GM23248 (cell line): ENCODE results near the gene DIP2C. TPM values are rescaled to one million over a fixed set of nuclear protein-coding genes. Genes with fewer than 3 reads are reported as not detected.

Experiments
- DNase-seq: peaks from one replicate; pipeline ENCODE4 v3.0.0-alpha.2; 2015
- H2AFZ ChIP-seq: fragments of 200-600 bp; sonication (generic); 2 replicates; pipeline ENCODE4 v1.6.1; 2016; ENCODE audit warnings: antibody characterized with exemption
- H3F3A ChIP-seq: fragments of 200-600 bp; sonication (generic); 2 replicates; pipeline ENCODE4 v1.6.1; 2016; ENCODE audit warnings: mild to moderate bottlenecking, antibody characterized with exemption, mixed run types; ENCODE audit not compliant: insufficient read depth
- H3K27ac ChIP-seq: fragments of 200-600 bp; sonication (generic); 2 replicates; pipeline ENCODE4 v1.5.1; 2016; ENCODE audit warnings: mild to moderate bottlenecking
- H3K27me3 ChIP-seq: fragments of 200-600 bp; sonication (generic); replicated peaks from 2 replicates; pipeline ENCODE4 v1.6.1; 2016; ENCODE audit warnings: mild to moderate bottlenecking; ENCODE audit not compliant: insufficient read depth
- H3K36me3 ChIP-seq: fragments of 200-600 bp; sonication (generic); 2 replicates; pipeline ENCODE4 v1.6.1; 2016; ENCODE audit warnings: low read depth, mild to moderate bottlenecking
- H3K4me1 ChIP-seq: fragments of 200-600 bp; sonication (generic); 2 replicates; pipeline ENCODE4 v1.6.1; 2016; ENCODE audit warnings: mild to moderate bottlenecking; ENCODE audit not compliant: insufficient read depth
- H3K4me2 ChIP-seq: fragments of 200-600 bp; sonication (generic); one replicate; pipeline ENCODE4 v1.6.1; 2016; ENCODE audit warnings: mild to moderate bottlenecking; ENCODE audit not compliant: unreplicated experiment
- H3K4me3 ChIP-seq: fragments of 200-600 bp; sonication (generic); 2 replicates; pipeline ENCODE4 v1.5.1; 2016; ENCODE audit warnings: mild to moderate bottlenecking
- H3K79me2 ChIP-seq: fragments of 200-600 bp; sonication (generic); 2 replicates; pipeline ENCODE4 v1.6.1; 2016; ENCODE audit warnings: mild to moderate bottlenecking; ENCODE audit not compliant: insufficient read depth
- H3K9ac ChIP-seq: fragments of 200-600 bp; sonication (generic); 2 replicates; pipeline ENCODE4 v1.6.1; 2016; ENCODE audit warnings: mild to moderate bottlenecking
- H3K9me2 ChIP-seq: fragments of 200-600 bp; sonication (generic); 2 replicates; pipeline ENCODE4 v1.6.1; 2016; ENCODE audit warnings: mixed run types, mild to moderate bottlenecking, moderate library complexity; ENCODE audit not compliant: insufficient read depth
- H3K9me3 ChIP-seq: fragments of 200-600 bp; sonication (generic); one replicate; pipeline ENCODE4 v1.6.1; 2017; ENCODE audit warnings: low read depth
- H4K20me1 ChIP-seq: fragments of 200-600 bp; sonication (generic); 2 replicates; pipeline ENCODE4 v1.6.0; 2016; ENCODE audit not compliant: insufficient read depth
- EZH2 ChIP-seq: fragments of 200-600 bp; sonication (generic); IDR thresholded peaks from 2 replicates; pipeline ENCODE4 v1.6.1; 2018; ENCODE audit warnings: antibody characterized with exemption, mild to moderate bottlenecking; ENCODE audit not compliant: insufficient read depth, poor library complexity, severe bottlenecking
- EZH2phosphoT487 ChIP-seq: fragments of 200-600 bp; sonication (generic); IDR thresholded peaks from 2 replicates; pipeline ENCODE4 v1.6.1; 2018; ENCODE audit warnings: antibody characterized with exemption, moderate library complexity, mild to moderate bottlenecking, low read depth; ENCODE audit not compliant: insufficient read depth
- WGBS, 2 experiments: methylation state at CpG; one replicate each; pipeline ENCODE4 v1.1.6; 2015 to 2017; ENCODE audit warnings: low lambda C conversion rate in 2 of 2, low coverage in 1 of 2; ENCODE audit errors: missing lambda C conversion rate in 2 of 2; 5-methylcytosine and 5-hydroxymethylcytosine counted together
- in situ Hi-C: fragments of 300-500 bp; cut with MboI; formaldehyde crosslinking; loops from 2 replicates; pipeline ENCODE4 v1.15.0; 2020
- polyA plus RNA-seq: library from polyadenylated mRNA; unstranded; fragments of >200 nt; fragmentation: Nextera tagmentation; extraction: Ambion mirVana; gene quantifications from 2 replicates; pipeline ENCODE4 v1.2.1, GENCODE V29; 2016
- total RNA-seq: library from RNA; depleted of rRNA; stranded (reverse); fragments of >200 nt; shearing (Covaris generic); gene quantifications from 2 replicates; pipeline ENCODE4 v1.2.3, GENCODE V29; 2014

Gene DIP2C
- total and polyA plus RNA-seq, 2 experiments from 2014 or later, result 12.0 to 13.1 TPM

DNA sequence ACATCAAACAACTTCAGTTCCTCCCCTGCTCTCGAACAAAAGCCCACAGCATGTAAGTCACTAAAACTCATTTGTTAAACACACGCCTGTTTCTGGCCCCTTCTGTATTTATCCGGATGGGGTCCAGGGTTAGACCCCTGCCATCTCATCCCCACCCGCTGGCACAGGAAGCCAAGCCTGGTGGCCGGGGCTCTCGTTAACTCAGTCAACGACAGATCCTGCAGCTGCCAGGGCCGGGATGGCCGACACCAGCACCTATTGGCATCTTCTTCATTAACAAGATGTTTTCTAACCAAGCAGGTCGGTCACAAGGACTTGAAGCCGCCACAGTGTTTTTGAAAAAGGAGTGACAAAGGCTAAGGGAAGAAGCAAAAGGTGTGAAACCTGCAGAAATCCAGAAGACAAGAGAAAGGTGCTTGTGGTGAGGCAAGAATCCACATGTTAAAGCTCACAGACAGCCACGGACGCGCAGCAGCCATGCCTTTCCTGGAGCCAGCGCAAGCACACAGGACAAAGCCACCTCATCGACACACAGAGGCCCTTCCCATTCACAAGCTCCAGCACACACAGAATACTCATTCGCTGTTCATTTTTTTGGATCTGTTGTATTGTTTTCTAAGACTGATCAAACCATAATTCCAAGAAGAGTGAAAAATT is 202.7 kb downstream of the DIP2C start:
- Histone ChIP-seq H4K20me1 (no peaks in the 10 kb centered on the region), H3K36me3 (no peaks in the 10 kb centered on the region)

DNA sequence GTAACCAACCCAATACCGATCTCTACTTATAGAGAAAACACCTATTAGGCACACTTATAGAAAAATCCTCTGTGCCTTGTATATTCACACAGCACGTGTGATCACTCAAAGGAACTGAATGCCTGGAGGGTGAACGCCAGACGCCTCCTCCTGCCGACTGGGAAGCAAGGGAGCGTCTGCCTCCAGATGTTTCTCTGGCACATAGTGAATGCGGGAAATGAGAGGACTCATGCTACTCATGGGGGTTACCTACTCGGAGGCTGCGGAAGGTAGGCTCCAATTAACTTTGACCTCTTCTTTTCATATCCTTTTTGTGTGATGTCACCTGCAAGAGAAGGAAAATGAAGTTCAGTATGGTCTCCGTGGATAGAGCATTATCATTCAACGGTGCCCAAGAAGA is 203.3 kb downstream of the DIP2C start:
- no peak overlapping the region for H2AFZ ChIP-seq
- peak overlapping the region; percentile 61; the same call in 1 of the 2 replicates for H3K27ac ChIP-seq
- WGBS, 2 experiments, result 20 to 23% methylated on average over 11 of the region's 11 CpGs
- H3K9ac ChIP-seq, result peak overlapping the region; percentile 82; the same call in 1 of the 2 replicates
- no peak overlapping the region for H3K4me3 ChIP-seq
- peaks cover 10% of the 10 kb centered on the region for H3F3A ChIP-seq
- H3K4me1 ChIP-seq, result peaks cover 19% of the 10 kb centered on the region
- H3K4me2 ChIP-seq, result no peak overlapping the region
- TF ChIP-seq EZH2 (no peak), EZH2phosphoT487 (no peak)
- peak; percentile 77 for DNase-seq
- H3K27me3 ChIP-seq, result no peaks in the 10 kb centered on the region
- H3K9me3 ChIP-seq, result no peaks in the 10 kb centered on the region
- no peaks in the 10 kb centered on the region for H3K9me2 ChIP-seq
- peaks cover 52% of the 10 kb centered on the region for H3K79me2 ChIP-seq
- in situ Hi-C loops, result no loop called here
- H3K36me3 ChIP-seq, result no peaks in the 10 kb centered on the region
- H4K20me1 ChIP-seq, result no peaks in the 10 kb centered on the region

More for the DNA sequence above, 202.7 kb downstream of the DIP2C start:
- H3K4me2 ChIP-seq, result no peak overlapping the region
- no peak for TF ChIP-seq EZH2
- no peak for TF ChIP-seq EZH2phosphoT487
- no peak overlapping the region for H2AFZ ChIP-seq
- H3K4me1 ChIP-seq, result peaks cover 24% of the 10 kb centered on the region
- 85 to 88% methylated on average over 17 of the region's 17 CpGs for WGBS, 2 experiments
- no peak overlapping the region for H3K27ac ChIP-seq
- H3K4me3 ChIP-seq, result no peak overlapping the region
- H3K27me3 ChIP-seq, result no peaks in the 10 kb centered on the region
- peaks cover 52% of the 10 kb centered on the region for H3K79me2 ChIP-seq
- H3K9me3 ChIP-seq, result no peaks in the 10 kb centered on the region
- H3K9me2 ChIP-seq, result no peaks in the 10 kb centered on the region
- in situ Hi-C loops, result no loop called here
- peaks cover 10% of the 10 kb centered on the region for H3F3A ChIP-seq
- no peak for DNase-seq
- no peak overlapping the region for H3K9ac ChIP-seq

GRCh38 chr10:485776-486175 is 203.7 kb downstream of the DIP2C start:
- H2AFZ ChIP-seq, result no peak overlapping the region; the same call in 1 of the 2 replicates
- H3K4me3 ChIP-seq, result peak overlapping the region; percentile 70
- in situ Hi-C loops, result no loop called here
- no peak for TF ChIP-seq EZH2
- no peak for TF ChIP-seq EZH2phosphoT487
- no peaks in the 10 kb centered on the region for H4K20me1 ChIP-seq
- peak overlapping the region; percentile 77 for H3K4me2 ChIP-seq
- H3K36me3 ChIP-seq, result no peaks in the 10 kb centered on the region
- H3K9me3 ChIP-seq, result no peaks in the 10 kb centered on the region
- H3K9ac ChIP-seq, result peak overlapping the region; percentile 82; the same call in 1 of the 2 replicates
- peaks cover 56% of the 10 kb centered on the region for H3K79me2 ChIP-seq
- WGBS, 2 experiments, result 41 to 45% methylated on average over 7 of the region's 7 CpGs
- H3K27ac ChIP-seq, result peak overlapping the region; percentile 61
- H3K4me1 ChIP-seq, result peaks cover 15% of the 10 kb centered on the region
- peaks cover 10% of the 10 kb centered on the region for H3F3A ChIP-seq
- no peaks in the 10 kb centered on the region for H3K9me2 ChIP-seq
- no peaks in the 10 kb centered on the region for H3K27me3 ChIP-seq
- DNase-seq, result peak; percentile 39

DNA sequence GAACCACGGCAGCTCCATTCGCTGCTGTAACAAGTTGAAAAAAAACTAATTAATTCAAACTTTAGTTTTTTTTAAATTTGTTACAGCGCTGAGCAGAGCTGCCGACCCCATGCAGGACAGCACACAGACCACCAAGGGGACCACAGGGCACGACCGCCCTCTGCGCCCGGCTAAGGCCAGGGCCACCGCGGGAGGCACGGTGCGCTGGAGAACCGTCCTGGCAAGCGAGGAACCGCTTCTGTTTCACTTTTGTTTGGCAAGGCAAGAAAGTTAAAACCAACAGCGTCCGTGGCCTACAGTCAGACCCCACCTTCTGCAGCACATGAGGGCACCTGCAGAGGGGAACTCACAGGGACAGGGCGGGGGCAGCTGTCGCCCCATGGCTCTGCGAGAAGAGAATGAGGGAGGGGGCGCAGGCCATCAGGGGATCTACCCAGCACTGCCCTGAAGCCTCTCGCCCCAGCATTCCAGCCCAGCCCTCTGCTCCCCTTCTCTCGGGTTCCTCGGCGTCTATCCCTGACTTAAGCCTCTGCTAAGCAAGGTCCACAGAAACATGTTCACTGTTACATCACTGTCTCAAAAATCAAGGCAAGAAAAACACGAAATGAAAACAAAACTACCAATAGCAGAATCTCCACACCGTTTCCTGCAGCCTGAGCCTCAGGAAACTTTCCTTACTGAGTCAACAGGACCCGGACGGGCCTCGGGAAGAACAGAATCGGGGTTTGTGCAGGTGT is 204.4 kb downstream of the DIP2C start:
- Histone ChIP-seq H3K9me3 (no peaks in the 10 kb centered on the region), H3K9me2 (no peaks in the 10 kb centered on the region), H3F3A (0 out of 2 replicates have a peak, but pooled peaks cover 4% of the 10 kb centered on the region), H3K79me2 (peaks cover 56% of the 10 kb centered on the region), H3K9ac (peak overlapping the region; percentile 82), H2AFZ (peak overlapping the region; percentile 54), H3K4me3 (peak overlapping the region; percentile 70), H4K20me1 (no peaks in the 10 kb centered on the region), H3K36me3 (no peaks in the 10 kb centered on the region), H3K27ac (peak overlapping the region; percentile 61), H3K4me1 (peaks cover 8% of the 10 kb centered on the region), H3K4me2 (peak overlapping the region; percentile 77), H3K27me3 (no peaks in the 10 kb centered on the region)
- WGBS, 2 experiments, result 49 to 53% methylated on average over 31 of the region's 31 CpGs
- peak; percentile 53 for DNase-seq
- in situ Hi-C loops, result no loop called here
- TF ChIP-seq EZH2phosphoT487, result no peak
- TF ChIP-seq EZH2, result no peak
